ENCODE measurements around the gene MMP8. TPM values are rescaled to one million over a fixed set of nuclear protein-coding genes. Genes with fewer than 3 reads are reported as not detected.
A peak's percentile ranks its signal among the peaks of the same experiment; 100 is the strongest.

Gene MMP8
- total RNA-seq, 4 donors from 2014 or later: 0.15 to 1.1 TPM; not detected in 2

DNA sequence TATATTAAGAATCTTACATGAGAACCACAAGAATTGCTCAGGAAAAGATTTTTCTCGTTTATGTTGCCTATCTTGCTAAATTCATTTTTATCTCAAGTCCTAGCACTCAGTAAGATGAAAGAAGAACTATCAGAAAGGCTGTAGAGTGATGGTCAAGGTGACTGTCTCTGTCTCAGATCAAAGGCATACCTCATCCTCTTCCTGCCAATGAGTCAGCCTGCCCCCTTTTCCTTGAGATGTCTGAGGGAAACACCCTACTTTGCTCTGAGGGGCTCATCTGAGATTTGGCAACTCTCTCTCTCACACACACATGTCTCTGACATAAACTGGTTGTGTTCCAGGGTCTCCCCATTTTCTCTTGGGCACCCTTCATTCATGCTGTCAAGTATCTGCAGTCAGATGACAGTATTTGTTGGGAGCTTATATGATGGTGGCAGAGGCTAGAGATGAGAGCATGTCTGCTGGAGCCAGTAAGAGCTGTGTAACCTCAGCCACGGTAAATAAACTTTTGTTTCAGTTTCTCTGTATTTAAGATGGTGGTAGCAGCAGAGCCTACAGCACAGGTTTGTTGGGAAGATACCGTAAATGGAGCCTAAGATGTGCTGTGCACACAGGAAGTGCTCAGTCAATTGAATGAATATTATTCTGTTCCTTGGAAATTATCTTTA, 20.8 kb downstream of the MMP8 start:
- no peak for DNase-seq (ENCODE audit: low spot score in 2 of 2)
- TF ChIP-seq POLR2A (IDR thresholded peaks at IDR 0.05): no peak
- TF ChIP-seq, protein P1, sequence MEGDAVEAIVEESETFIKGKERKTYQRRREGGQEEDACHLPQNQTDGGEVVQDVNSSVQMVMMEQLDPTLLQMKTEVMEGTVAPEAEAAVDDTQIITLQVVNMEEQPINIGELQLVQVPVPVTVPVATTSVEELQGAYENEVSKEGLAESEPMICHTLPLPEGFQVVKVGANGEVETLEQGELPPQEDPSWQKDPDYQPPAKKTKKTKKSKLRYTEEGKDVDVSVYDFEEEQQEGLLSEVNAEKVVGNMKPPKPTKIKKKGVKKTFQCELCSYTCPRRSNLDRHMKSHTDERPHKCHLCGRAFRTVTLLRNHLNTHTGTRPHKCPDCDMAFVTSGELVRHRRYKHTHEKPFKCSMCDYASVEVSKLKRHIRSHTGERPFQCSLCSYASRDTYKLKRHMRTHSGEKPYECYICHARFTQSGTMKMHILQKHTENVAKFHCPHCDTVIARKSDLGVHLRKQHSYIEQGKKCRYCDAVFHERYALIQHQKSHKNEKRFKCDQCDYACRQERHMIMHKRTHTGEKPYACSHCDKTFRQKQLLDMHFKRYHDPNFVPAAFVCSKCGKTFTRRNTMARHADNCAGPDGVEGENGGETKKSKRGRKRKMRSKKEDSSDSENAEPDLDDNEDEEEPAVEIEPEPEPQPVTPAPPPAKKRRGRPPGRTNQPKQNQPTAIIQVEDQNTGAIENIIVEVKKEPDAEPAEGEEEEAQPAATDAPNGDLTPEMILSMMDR (IDR thresholded peaks at IDR 0.05): no peak
- intact Hi-C loops (cut with DNase I; ENCODE audit: low total_unique reads): no loop called here
- H3K4me3 ChIP-seq (ENCODE audit: low read depth, poor library complexity, severe bottlenecking): no peak overlapping the region
- 75% methylated on average over 3 of the region's 3 CpGs for WGBS, 2 donors

GRCh38 chr11:102695201-102695600, 29.6 kb downstream of the MMP8 start:
- intact Hi-C loops (cut with DNase I; ENCODE audit: low total_unique reads): no loop called here
- no peak for DNase-seq (ENCODE audit: low spot score in 2 of 2)
- no peak for TF ChIP-seq POLR2A (IDR thresholded peaks at IDR 0.05)
- TF ChIP-seq, protein P1 (IDR thresholded peaks at IDR 0.05): no peak
- WGBS, 2 donors: 36 to 37% methylated on average over 3 of the region's 3 CpGs
- no peak overlapping the region for H3K4me3 ChIP-seq (ENCODE audit: low read depth, poor library complexity, severe bottlenecking)

- DNase-seq (ENCODE audit: low spot score in 2 of 2): no peak
- 46 to 51% methylated on average over 2 of the region's 2 CpGs for WGBS, 2 donors
- intact Hi-C loops (cut with DNase I; ENCODE audit: low total_unique reads): no loop called here
- TF ChIP-seq POLR2A (IDR thresholded peaks at IDR 0.05): no peak
- TF ChIP-seq, protein P1 (IDR thresholded peaks at IDR 0.05): no peak
- no peak overlapping the region for H3K4me3 ChIP-seq (ENCODE audit: low read depth, poor library complexity, severe bottlenecking)
Observed at GRCh38 chr11:102685754-102686153, 39.0 kb downstream of the MMP8 start.

GRCh38 chr11:102685338-102685737, 39.4 kb downstream of the MMP8 start:
- no peak for DNase-seq (ENCODE audit: low spot score in 2 of 2)
- no peak overlapping the region for H3K4me3 ChIP-seq (ENCODE audit: low read depth, poor library complexity, severe bottlenecking)
- WGBS, 2 donors: 25% methylated on average over 3 of the region's 3 CpGs
- intact Hi-C loops (cut with DNase I; ENCODE audit: low total_unique reads): no loop called here
- TF ChIP-seq, protein P1 (IDR thresholded peaks at IDR 0.05): no peak
- no peak for TF ChIP-seq POLR2A (IDR thresholded peaks at IDR 0.05)

DNA sequence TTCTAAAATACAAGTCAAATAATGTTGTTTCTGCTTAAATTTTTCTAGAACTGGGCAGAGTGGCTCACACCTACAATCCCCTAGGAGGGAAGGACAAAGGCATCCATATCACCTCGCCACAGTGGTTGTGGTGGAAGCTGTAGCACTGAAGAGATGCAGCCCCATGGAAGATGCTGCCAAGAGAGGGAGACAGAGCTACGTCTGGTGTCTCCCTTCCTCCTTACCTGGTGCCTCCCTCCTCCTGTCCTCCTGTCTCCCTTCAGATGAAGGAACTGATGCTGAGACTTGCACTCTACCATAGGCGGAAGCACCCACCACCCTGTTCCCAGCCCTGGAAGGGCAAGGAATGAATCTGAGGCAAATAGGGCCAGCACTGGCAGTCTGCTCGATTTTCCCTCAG, 41.5 kb downstream of the MMP8 start:
- intact Hi-C loops (cut with DNase I; ENCODE audit: low total_unique reads): no loop called here
- no peak for DNase-seq (ENCODE audit: low spot score in 2 of 2)
- H3K4me3 ChIP-seq (ENCODE audit: low read depth, poor library complexity, severe bottlenecking): no peak overlapping the region
- TF ChIP-seq POLR2A (IDR thresholded peaks at IDR 0.05): no peak
- TF ChIP-seq, protein P1 (IDR thresholded peaks at IDR 0.05): no peak
- WGBS, 2 donors: 66 to 70% methylated on average over 4 of the region's 4 CpGs

DNA sequence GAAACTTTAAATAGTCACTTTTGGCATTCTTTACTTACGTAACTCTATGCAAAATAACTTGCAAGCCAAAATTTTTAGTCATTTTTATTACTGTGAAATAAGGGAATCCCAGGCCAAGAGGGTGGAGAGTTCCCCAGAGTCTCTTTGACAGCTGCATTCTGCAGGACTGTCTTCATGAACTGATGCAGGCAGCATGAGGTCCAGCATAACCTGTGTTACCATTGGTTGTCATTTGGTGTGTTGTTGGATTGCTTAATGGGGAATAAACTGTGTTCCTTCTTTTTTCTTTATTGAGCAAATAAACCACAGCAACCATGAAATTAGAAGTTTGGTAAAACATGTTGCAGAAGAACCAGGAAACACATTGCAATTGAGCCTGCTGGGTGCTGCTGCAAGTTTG, 43.8 kb downstream of the MMP8 start:
- no peak for TF ChIP-seq POLR2A (IDR thresholded peaks at IDR 0.05)
- TF ChIP-seq, protein P1 (IDR thresholded peaks at IDR 0.05): no peak
- H3K4me3 ChIP-seq (ENCODE audit: low read depth, poor library complexity, severe bottlenecking): no peak overlapping the region
- peak in 1 of 2 donors; percentile 60 for DNase-seq (ENCODE audit: low spot score in 2 of 2)
- 17 to 31% methylated on average over 1 of the region's 1 CpG for WGBS, 2 donors
- intact Hi-C loops (cut with DNase I; ENCODE audit: low total_unique reads): no loop called here
